Measurements from ENCODE around the gene SHOX.
"Not testable (repeated sequence)": the region's sequence is repeated elsewhere in the genome, so short reads cannot be mapped to it uniquely, and the experiment has no call there.

The SHOX gene

GRCh38 chrX:622802-623201, 7.8 kb upstream of the SHOX start:
- DNase-seq, result not testable (repeated sequence)

DNA sequence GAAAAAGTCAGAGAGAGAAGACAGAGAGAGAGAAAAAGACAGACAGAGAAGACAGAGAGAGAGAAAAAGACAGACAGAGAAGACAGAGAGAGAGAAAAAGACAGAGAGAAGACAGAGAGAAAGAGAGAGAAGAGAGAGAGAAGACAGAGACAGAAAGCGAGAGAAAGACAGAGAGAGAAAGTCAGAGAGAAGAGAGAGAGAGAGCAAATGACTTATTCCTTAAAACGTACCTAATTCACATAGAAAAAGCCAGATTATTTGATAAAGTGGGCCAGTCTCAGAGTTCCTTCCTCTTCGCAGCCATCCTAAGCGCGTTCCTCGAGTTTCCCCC, 7.4 kb upstream of the SHOX start:
- DNase-seq, result no peak

DNA sequence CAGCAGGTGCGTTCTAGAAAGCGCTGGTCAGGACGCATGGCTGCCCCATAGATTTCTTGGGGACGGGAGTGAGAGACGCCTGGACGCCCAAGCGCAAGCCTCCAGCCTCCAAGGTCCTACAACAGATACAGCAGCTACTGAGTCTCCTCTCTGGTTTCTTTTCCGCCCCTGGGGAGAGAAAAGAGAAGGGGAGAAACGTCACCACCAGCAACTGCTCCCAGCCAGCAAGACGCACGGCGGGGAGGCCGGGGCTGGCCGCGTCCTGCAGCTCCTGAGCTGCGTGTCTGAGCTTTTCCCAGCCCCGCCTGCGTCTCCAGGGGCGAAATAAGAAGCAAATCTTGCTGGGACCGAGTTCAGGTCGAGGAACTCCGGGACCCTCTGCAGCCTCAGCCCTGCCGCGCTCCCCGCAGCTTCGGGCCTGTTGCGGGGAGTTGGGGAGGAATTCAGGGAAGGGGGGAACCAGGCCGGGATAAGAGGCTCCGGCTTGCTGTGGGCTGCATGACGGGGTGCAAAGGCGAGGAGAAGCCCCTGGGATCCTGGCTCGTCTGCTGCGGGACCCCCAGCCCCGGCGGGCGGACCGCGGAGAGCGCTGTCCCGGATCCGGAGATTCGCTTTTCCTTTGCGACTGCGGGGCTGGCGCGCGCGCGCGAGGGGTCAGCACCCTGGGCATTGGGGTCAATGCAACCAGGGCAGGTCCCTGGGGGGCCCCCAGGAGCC, 6.8 kb upstream of the SHOX start:
- DNase-seq, result no peak

DNA sequence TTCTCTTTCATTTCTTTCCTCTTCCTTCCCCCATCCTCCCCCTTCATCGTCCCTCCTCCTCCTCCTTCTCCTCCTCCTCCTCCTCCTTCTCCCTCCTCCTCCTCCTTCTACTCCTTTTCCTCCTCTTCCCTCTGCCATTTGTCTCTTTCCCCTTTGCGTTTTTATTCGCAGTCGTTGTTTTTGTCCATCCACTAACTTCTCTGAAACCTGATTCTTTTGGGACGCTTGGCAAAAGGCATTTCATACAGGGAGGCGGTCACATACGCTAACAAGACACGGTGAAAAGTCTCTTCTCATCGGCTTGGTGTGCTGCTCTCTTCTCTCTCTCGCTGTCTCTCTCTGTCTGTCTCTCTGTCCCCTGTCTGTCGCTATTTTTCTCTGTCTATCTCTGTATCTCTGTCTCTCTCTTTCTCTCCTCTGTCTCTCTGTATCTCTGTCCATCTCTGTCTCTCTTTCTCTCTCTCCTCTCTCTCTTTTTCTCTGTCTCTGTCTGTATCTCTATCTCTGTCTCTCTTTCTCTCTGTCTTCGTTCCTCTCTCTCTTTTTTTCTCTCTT, 5.4 kb upstream of the SHOX start:
- no peak for DNase-seq

GRCh38 chrX:626047-626446, 4.5 kb upstream of the SHOX start:
- not testable (repeated sequence) for DNase-seq

DNA sequence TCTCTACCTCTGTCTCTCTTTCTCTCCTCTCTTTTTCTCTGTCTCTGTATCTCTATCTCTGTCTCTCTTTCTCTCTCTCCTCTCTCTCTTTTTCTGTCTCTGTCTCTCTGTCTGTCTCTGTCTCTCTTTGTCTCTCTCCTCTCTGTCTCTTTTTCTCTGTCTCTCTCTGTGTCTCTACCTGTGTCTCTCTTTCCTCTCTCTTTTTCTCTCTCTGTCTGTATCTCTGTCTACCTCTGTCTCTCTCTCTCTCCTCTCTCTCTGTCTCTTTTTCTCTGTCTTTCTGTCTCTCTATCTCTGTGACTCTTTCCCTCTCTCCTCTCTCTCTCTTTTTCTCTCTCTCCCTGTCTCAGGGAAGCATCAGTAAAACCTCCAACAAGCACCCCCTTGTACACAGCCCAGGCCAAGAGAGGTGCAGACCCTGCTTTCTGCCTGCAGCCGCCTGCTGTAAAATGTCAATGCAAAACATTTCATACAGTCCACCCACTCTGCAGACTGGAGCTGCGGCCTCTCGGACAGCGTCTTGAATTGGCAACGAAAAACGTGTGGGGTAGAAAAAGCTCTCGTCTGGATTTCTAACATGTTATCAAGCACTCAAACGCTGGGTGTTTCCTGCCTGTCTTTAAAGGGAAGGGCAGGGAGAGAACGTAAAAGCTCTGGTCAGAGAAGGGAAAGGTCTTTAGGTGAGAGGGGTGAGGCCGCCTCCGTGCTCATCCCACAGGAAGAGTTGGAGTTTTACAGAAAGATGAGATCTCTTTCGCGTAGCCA, 3.7 kb upstream of the SHOX start:
- DNase-seq, result no peak

GRCh38 chrX:627510-627981, 3.0 kb upstream of the SHOX start:
- DNase-seq, result no peak

- DNase-seq, result no peak
Observed at GRCh38 chrX:627995-628394, 2.6 kb upstream of the SHOX start.

DNA sequence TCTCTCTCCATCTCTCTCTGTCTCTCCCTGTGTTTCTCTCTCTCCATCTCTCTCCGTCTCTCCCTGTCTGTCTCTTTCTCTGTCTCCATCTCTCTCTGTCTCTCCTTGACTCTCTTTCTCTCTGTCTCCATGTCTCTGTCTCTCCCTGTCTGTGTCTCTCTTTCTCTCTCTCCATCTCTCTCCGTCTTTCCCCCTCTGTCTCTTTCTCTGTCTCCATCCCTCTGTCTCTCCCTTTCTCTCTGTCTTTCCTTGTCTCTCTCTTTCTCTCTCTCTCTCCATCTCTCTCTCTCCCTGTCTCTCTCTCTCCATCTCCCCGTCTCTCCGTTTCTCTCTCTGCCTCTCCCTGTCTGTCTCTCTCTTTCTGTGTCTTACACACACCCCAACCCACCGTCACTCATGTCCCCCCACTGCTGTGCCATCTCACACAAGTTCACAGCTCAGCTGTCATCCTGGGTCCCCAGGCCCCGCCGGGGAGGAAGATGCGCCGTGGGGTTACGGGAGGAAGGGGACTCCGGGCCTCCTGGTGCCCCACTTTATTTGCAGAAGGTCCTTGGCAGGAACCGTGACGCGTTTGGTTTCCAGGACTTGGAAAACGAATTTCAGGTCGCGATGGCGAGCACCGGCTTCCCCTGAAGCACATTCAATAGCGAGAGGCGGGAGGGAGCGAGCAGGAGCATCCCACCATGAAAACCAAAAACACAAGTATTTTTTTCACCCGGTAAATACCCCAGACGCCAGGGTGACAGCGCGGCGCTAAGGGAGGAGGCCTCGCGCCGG, 1.2 kb upstream of the SHOX start:
- DNase-seq, result no peak

DNA sequence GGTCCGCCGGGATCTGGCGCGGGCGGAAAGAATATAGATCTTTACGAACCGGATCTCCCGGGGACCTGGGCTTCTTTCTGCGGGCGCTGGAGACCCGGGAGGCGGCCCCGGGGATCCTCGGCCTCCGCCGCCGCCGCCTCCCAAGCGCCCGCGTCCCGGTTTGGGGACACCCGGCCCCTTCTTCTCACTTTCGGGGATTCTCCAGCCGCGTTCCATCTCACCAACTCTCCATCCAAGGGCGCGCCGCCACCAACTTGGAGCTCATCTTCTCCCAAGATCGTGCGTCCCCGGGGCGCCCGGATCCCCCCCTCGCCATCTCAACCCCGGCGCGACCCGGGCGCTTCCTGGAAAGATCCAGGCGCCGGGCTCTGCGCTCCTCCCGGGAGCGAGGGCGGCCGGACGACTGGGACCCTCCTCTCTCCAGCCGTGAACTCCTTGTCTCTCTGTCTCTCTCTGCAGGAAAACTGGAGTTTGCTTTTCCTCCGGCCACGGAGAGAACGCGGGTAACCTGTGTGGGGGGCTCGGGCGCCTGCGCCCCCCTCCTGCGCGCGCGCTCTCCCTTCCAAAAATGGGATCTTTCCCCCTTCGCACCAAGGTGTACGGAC, 482 bp upstream of the SHOX start:
- DNase-seq, result no peak

DNA sequence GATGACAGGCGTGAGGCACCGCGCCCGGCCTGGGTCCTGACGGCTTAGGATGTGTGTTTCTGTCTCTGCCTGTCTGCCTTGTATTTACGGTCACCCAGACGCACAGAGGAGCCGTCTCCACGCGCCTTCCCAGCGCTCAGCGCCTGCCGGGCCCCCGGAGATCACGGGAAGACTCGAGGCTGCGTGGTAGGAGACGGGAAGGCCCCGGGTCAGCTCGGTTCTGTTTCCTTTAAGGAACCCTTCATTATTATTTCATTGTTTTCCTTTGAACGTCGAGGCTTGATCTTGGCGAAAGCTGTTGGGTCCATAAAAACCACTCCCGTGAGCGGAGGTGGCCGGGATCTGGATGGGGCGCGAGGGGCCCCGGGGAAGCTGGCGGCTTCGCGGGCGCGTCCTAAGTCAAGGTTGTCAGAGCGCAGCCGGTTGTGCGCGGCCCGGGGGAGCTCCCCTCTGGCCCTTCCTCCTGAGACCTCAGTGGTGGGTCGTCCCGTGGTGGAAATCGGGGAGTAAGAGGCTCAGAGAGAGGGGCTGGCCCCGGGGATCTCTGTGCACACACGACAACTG, 1.3 kb downstream of the SHOX start:
- no peak for DNase-seq

- no peak for DNase-seq
Observed at GRCh38 chrX:632366-633042, 1.9 kb downstream of the SHOX start.

GRCh38 chrX:633043-633984, 2.7 kb downstream of the SHOX start:
- no peak for DNase-seq

- no peak for DNase-seq
Observed at GRCh38 chrX:633985-634958, 3.7 kb downstream of the SHOX start.

DNA sequence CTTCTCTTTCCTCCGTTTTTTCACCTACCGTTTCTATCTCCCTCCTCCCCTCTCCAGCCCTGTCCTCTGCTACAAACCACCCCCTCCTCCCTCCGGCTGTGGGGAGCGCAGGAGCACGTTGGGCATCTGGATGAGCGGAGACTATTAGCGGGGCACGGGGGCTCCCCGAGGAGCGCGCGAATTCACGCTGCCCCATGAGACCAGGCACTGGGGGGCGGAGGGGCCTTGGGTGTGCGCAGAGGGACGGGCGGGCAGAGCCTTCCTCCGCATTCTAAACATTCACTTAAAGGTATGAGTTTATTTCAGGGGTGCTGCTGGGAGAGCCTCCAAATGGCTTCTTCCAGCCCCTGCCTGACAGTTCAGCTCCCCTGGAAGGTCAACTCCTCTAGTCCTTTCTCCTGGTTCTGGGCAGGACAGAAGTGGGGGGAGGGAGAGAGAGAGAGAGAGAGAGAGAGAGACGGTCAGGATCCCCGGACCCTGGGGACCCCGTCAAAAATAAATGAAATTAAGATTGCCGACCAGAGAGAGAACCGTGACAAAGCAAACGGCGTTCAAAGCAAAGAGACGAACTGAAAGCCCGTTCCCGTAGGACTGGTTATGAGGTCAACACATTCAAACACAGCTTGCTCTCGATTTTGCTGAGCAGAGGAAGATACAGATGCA, 5.0 kb downstream of the SHOX start:
- DNase-seq, result no peak

DNA sequence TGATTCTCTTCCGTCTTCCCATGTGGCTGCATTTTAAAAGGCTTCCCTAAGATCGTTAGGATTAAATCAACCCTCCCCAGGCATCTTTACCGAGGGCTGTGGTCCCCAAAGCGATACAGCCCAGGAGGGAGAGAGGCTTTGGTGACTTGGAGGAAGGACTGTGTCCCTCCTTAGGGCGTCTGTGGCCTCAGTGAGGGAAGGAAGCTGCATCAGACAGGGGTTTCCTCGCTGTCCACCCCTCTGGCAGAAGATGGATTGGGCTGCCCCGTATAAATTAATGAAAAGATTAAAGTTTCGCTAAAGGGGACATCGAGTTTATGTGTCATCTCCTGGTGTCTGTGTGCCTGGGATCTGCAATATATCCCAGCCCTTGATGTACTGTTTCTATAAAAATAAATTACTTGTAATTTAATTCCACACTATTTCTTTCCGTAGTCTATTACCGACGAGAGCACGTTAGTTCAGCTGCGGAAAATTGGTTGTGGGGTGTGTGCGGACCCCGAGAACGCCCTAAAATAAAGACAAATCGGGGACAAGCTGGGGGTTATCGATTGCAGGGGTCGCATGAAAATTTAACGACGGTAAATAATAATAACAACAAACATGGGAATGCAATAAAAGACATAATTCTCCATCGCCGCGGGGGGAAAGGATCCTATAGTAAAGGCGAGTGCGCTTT, 6.5 kb downstream of the SHOX start:
- no peak for DNase-seq

- DNase-seq, result no peak
Observed at GRCh38 chrX:637660-638481, 7.3 kb downstream of the SHOX start.

All from CD4-positive, alpha-beta T cell treated with Interleukin-17A for 4 hours (primary cell).